Measurements from ENCODE around the gene TPM4. TPM values are rescaled to one million over a fixed set of nuclear protein-coding genes. Genes with fewer than 3 reads are reported as not detected.

The TPM4 gene
- total and polyA plus RNA-seq, 2 of the 13 experiments (the other 11 are each of a cell fraction or from before 2014, with no cell fraction given) = 180 to 188 TPM

DNA sequence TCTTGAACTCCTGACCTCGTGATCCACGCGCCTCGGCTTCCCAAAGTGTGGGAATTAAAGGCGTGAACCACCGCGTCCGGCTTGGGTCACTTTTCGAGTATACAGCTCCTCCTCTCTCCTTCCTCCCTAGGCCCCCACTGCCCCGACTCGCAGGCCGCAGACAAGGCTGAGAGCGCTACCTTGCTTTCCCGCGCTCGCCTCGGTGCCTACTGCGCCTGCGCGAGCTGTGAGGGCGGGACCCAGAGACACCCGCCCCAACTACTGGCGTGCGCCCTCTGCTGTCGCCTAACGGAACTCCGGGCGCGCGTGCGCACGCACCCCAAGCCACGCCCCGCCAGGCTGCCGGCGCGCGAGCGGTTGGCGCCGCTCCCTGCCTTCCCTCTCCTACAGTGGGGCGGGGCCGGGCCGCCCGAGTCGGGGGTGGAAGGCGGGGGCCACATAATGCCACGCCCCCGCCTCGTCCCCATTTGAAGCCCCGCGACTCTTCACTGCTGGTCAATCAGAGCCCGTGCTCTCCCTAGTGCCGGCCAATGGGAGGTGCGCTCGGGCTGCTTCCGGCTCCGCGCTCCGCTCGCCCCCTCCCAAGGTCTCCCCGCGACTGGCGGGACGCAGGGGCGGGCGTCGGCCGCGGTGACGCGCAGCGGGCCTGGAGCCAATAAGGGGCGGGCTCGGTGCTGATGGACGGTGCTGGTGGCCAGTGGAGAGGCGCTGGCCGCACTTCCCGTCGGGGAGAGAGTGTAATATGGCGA, 35.0 kb downstream of the TPM4 start, which contains the start of gene RAB8A (continued):
- peak; percentile 37 for TF ChIP-seq HNRNPK (IDR thresholded peaks at IDR 0.05; ENCODE audit: low read depth, low read length, poor library complexity, severe bottlenecking)
- no peak for TF ChIP-seq ZNF780A (CRISPR knock-in tag; IDR thresholded peaks at IDR 0.05)
- TF ChIP-seq PHF21A (CRISPR knock-in tag; IDR thresholded peaks at IDR 0.05) = peak; percentile 78
- TF ChIP-seq DNMT1 (CRISPR knock-in tag; IDR thresholded peaks at IDR 0.05) = peak; percentile 83; the same call in 1 of the 2 replicates
- no peak for TF ChIP-seq GATA4 (IDR thresholded peaks at IDR 0.05; ENCODE audit: borderline replicate concordance, low read depth)
- TF ChIP-seq, protein P1, sequence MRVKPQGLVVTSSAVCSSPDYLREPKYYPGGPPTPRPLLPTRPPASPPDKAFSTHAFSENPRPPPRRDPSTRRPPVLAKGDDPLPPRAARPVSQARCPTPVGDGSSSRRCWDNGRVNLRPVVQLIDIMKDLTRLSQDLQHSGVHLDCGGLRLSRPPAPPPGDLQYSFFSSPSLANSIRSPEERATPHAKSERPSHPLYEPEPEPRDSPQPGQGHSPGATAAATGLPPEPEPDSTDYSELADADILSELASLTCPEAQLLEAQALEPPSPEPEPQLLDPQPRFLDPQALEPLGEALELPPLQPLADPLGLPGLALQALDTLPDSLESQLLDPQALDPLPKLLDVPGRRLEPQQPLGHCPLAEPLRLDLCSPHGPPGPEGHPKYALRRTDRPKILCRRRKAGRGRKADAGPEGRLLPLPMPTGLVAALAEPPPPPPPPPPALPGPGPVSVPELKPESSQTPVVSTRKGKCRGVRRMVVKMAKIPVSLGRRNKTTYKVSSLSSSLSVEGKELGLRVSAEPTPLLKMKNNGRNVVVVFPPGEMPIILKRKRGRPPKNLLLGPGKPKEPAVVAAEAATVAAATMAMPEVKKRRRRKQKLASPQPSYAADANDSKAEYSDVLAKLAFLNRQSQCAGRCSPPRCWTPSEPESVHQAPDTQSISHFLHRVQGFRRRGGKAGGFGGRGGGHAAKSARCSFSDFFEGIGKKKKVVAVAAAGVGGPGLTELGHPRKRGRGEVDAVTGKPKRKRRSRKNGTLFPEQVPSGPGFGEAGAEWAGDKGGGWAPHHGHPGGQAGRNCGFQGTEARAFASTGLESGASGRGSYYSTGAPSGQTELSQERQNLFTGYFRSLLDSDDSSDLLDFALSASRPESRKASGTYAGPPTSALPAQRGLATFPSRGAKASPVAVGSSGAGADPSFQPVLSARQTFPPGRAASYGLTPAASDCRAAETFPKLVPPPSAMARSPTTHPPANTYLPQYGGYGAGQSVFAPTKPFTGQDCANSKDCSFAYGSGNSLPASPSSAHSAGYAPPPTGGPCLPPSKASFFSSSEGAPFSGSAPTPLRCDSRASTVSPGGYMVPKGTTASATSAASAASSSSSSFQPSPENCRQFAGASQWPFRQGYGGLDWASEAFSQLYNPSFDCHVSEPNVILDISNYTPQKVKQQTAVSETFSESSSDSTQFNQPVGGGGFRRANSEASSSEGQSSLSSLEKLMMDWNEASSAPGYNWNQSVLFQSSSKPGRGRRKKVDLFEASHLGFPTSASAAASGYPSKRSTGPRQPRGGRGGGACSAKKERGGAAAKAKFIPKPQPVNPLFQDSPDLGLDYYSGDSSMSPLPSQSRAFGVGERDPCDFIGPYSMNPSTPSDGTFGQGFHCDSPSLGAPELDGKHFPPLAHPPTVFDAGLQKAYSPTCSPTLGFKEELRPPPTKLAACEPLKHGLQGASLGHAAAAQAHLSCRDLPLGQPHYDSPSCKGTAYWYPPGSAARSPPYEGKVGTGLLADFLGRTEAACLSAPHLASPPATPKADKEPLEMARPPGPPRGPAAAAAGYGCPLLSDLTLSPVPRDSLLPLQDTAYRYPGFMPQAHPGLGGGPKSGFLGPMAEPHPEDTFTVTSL (CRISPR knock-in tag; IDR thresholded peaks at IDR 0.05; ENCODE audit: borderline replicate concordance) = no peak
- TF ChIP-seq PLRG1 (conservative IDR thresholded peaks at IDR 0.05) = no peak
- no peak for TF ChIP-seq PITX1 (CRISPR knock-in tag; IDR thresholded peaks at IDR 0.05)
- TF ChIP-seq, protein P2, sequence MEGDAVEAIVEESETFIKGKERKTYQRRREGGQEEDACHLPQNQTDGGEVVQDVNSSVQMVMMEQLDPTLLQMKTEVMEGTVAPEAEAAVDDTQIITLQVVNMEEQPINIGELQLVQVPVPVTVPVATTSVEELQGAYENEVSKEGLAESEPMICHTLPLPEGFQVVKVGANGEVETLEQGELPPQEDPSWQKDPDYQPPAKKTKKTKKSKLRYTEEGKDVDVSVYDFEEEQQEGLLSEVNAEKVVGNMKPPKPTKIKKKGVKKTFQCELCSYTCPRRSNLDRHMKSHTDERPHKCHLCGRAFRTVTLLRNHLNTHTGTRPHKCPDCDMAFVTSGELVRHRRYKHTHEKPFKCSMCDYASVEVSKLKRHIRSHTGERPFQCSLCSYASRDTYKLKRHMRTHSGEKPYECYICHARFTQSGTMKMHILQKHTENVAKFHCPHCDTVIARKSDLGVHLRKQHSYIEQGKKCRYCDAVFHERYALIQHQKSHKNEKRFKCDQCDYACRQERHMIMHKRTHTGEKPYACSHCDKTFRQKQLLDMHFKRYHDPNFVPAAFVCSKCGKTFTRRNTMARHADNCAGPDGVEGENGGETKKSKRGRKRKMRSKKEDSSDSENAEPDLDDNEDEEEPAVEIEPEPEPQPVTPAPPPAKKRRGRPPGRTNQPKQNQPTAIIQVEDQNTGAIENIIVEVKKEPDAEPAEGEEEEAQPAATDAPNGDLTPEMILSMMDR (CRISPR knock-in tag; IDR thresholded peaks at IDR 0.05) = peak; percentile 94
- TF ChIP-seq GFI1 (CRISPR knock-in tag; IDR thresholded peaks at IDR 0.05; ENCODE audit: borderline replicate concordance) = peak; percentile 13; the same call in 1 of the 2 replicates
- 0 out of 2 replicates have a peak, but pooled peaks have one; percentile 20 for TF ChIP-seq ZNF772 (CRISPR knock-in tag; IDR thresholded peaks at IDR 0.05)
- no peak for TF ChIP-seq ZNF850 (CRISPR knock-in tag; conservative IDR thresholded peaks at IDR 0.05)
- TF ChIP-seq CREM (IDR thresholded peaks at IDR 0.05) = peak; percentile 49; the same call in 1 of the 2 replicates
- TF ChIP-seq CREM (CRISPR knock-in tag; IDR thresholded peaks at IDR 0.05) = no peak
- no peak for TF ChIP-seq THYN1 (CRISPR knock-in tag; IDR thresholded peaks at IDR 0.05; ENCODE audit: borderline replicate concordance, low read depth)
- no peak for TF ChIP-seq FOXP1 (IDR thresholded peaks at IDR 0.05)
- TF ChIP-seq FOXP1 (CRISPR knock-in tag; IDR thresholded peaks at IDR 0.05) = no peak; the same call in 1 of the 2 replicates

All from HepG2 (cell line).